OCI-LY7 (cell line): ENCODE data around the gene TPO. TPM values are rescaled to one million over a fixed set of nuclear protein-coding genes. Genes with fewer than 3 reads are reported as not detected.

Experiments used
- BruUV-seq: library from RNA; stranded (reverse); fragments of 400-500 nt; replicated peaks from 2 replicates; lab custom pipeline; 2021; lab: Mats Ljungman, UMichigan
- CTCF ChIA-PET: fragments of 300-600 bp; sonication (Branson Sonifier 250); formaldehyde crosslinking; loops from one replicate; lab custom pipeline; 2022; ENCODE audit warnings: antibody characterized with exemption; ENCODE audit not compliant: unreplicated experiment; lab: Charles Lee
- POLR2A ChIA-PET: fragments of 300-600 bp; sonication (Branson Sonifier 250); formaldehyde crosslinking; loops from one replicate; lab custom pipeline; 2022; ENCODE audit warnings: antibody characterized with exemption; lab: Charles Lee
- DNase-seq: peaks from one replicate; pipeline ENCODE4 v3.0.0-alpha.2; 2015; ENCODE audit warnings: low spot score
- H2AFZ ChIP-seq: fragments of 200-600 bp; sonication (generic), shearing (Covaris generic); 2 replicates; pipeline ENCODE4 v1.6.1; 2014; ENCODE audit warnings: mild to moderate bottlenecking, antibody characterized with exemption, low read length, moderate library complexity
- H3K27ac ChIP-seq: fragments of 200-600 bp; sonication (generic); 2 replicates; pipeline ENCODE4 v1.5.1; 2014; ENCODE audit warnings: mixed run types, low read depth, mild to moderate bottlenecking, moderate library complexity, low read length, inconsistent platforms; ENCODE audit not compliant: poor library complexity, severe bottlenecking
- H3K36me3 ChIP-seq: fragments of 200-600 bp; sonication (generic); 2 replicates; pipeline ENCODE4 v1.6.1; 2014; ENCODE audit warnings: mild to moderate bottlenecking, antibody characterized with exemption, low read length, moderate library complexity, mixed read lengths; ENCODE audit not compliant: insufficient read depth
- H3K4me1 ChIP-seq: fragments of 200-600 bp; sonication (generic); 2 replicates; pipeline ENCODE4 v1.5.1; 2014; ENCODE audit warnings: mild to moderate bottlenecking, low read length; ENCODE audit not compliant: insufficient read depth, poor library complexity, severe bottlenecking
- H3K4me2 ChIP-seq: fragments of 200-600 bp; sonication (generic); 2 replicates; pipeline ENCODE4 v1.6.1; 2014; ENCODE audit warnings: mild to moderate bottlenecking, low read length
- H3K4me3 ChIP-seq: fragments of 200-600 bp; sonication (generic); 2 replicates; pipeline ENCODE4 v1.5.1; 2014; ENCODE audit warnings: mild to moderate bottlenecking, low read depth, low read length; ENCODE audit not compliant: poor library complexity, severe bottlenecking
- H3K79me2 ChIP-seq: fragments of 200-600 bp; sonication (generic); 2 replicates; pipeline ENCODE4 v1.6.1; 2016; ENCODE audit warnings: low read depth, mild to moderate bottlenecking, low read length, moderate library complexity, mixed read lengths; ENCODE audit not compliant: insufficient read depth
- H3K9me2 ChIP-seq: fragments of 200-600 bp; sonication (generic); 2 replicates; pipeline ENCODE4 v1.6.1; 2016; ENCODE audit warnings: mild to moderate bottlenecking, low read length, mixed read lengths; ENCODE audit not compliant: insufficient read depth
- H3K9me3 ChIP-seq: fragments of 200-600 bp; sonication (generic); 2 replicates; pipeline ENCODE4 v1.6.1; 2014; ENCODE audit warnings: mild to moderate bottlenecking, mixed run types, low read length, mixed read lengths
- H4K20me1 ChIP-seq: fragments of 200-600 bp; sonication (generic); 2 replicates; pipeline ENCODE4 v1.6.1; 2014; ENCODE audit warnings: mild to moderate bottlenecking, antibody characterized with exemption, low read length, moderate library complexity, mixed read lengths; ENCODE audit not compliant: insufficient read depth
- EZH2phosphoT487 ChIP-seq: fragments of 200-600 bp; sonication (generic); IDR thresholded peaks from 2 replicates; pipeline ENCODE4 v1.6.1; 2018; ENCODE audit warnings: low read depth, borderline replicate concordance, mild to moderate bottlenecking, mixed run types, antibody characterized with exemption, low read length, moderate library complexity, mixed read lengths
- intact Hi-C: fragments of 100-400 bp; cut with micrococcal nuclease; formaldehyde crosslinking; loops from one replicate; pipeline ENCODE4 v1.10.0; 2022; ENCODE audit not compliant: unreplicated experiment
- total RNA-seq, 2 experiments: library from RNA; depleted of rRNA in 1 of 2; stranded (reverse); fragments of >200 nt in 1 of 2; shearing (Covaris generic) in 1 of 2; gene quantifications; 2 replicates each; pipeline ENCODE4 v1.2.3, GENCODE V29; 2014 to 2022
- TF ChIP-seq, protein P1 (sequence below): fragments of 200-600 bp; sonication (generic); conservative IDR thresholded peaks from 2 replicates; pipeline ENCODE4 v1.5.1; 2014; ENCODE audit warnings: mild to moderate bottlenecking, antibody characterized with exemption, low read length, moderate library complexity, mixed read lengths

TPO gene
- total RNA-seq, 2 experiments from 2014 or later: not detected

- TF ChIP-seq EZH2phosphoT487: no peak
- TF ChIP-seq, protein P1, sequence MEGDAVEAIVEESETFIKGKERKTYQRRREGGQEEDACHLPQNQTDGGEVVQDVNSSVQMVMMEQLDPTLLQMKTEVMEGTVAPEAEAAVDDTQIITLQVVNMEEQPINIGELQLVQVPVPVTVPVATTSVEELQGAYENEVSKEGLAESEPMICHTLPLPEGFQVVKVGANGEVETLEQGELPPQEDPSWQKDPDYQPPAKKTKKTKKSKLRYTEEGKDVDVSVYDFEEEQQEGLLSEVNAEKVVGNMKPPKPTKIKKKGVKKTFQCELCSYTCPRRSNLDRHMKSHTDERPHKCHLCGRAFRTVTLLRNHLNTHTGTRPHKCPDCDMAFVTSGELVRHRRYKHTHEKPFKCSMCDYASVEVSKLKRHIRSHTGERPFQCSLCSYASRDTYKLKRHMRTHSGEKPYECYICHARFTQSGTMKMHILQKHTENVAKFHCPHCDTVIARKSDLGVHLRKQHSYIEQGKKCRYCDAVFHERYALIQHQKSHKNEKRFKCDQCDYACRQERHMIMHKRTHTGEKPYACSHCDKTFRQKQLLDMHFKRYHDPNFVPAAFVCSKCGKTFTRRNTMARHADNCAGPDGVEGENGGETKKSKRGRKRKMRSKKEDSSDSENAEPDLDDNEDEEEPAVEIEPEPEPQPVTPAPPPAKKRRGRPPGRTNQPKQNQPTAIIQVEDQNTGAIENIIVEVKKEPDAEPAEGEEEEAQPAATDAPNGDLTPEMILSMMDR: no peak
- Histone ChIP-seq H2AFZ (no peak overlapping the region), H3K4me1 (no peaks in the 10 kb centered on the region), H3K9me3 (no peaks in the 10 kb centered on the region), H3K27ac (no peak overlapping the region), H3K9me2 (no peaks in the 10 kb centered on the region), H3K4me3 (no peak overlapping the region), H3K4me2 (no peak overlapping the region), H4K20me1 (no peaks in the 10 kb centered on the region), H3K79me2 (no peaks in the 10 kb centered on the region), H3K36me3 (no peaks in the 10 kb centered on the region)
- CTCF ChIA-PET: no interaction called here
- BruUV-seq: no TSS peak
- intact Hi-C loops: no loop called here
- POLR2A ChIA-PET: no interaction called here
- no peak for DNase-seq
Observed at GRCh38 chr2:1397350-1397749, 15.9 kb upstream of the TPO start.

- intact Hi-C loops: no loop called here
- Histone ChIP-seq H3K4me1 (no peaks in the 10 kb centered on the region), H2AFZ (no peak overlapping the region), H3K27ac (no peak overlapping the region), H3K36me3 (no peaks in the 10 kb centered on the region), H3K9me2 (no peaks in the 10 kb centered on the region), H3K9me3 (no peaks in the 10 kb centered on the region), H3K4me2 (no peak overlapping the region), H4K20me1 (no peaks in the 10 kb centered on the region), H3K4me3 (no peak overlapping the region), H3K79me2 (no peaks in the 10 kb centered on the region)
- DNase-seq: no peak
- CTCF ChIA-PET: no interaction called here
- POLR2A ChIA-PET: no interaction called here
- BruUV-seq: no TSS peak
- TF ChIP-seq EZH2phosphoT487: no peak
- TF ChIP-seq, protein P1: no peak
Observed at GRCh38 chr2:1398191-1398590, 15.1 kb upstream of the TPO start.

DNA sequence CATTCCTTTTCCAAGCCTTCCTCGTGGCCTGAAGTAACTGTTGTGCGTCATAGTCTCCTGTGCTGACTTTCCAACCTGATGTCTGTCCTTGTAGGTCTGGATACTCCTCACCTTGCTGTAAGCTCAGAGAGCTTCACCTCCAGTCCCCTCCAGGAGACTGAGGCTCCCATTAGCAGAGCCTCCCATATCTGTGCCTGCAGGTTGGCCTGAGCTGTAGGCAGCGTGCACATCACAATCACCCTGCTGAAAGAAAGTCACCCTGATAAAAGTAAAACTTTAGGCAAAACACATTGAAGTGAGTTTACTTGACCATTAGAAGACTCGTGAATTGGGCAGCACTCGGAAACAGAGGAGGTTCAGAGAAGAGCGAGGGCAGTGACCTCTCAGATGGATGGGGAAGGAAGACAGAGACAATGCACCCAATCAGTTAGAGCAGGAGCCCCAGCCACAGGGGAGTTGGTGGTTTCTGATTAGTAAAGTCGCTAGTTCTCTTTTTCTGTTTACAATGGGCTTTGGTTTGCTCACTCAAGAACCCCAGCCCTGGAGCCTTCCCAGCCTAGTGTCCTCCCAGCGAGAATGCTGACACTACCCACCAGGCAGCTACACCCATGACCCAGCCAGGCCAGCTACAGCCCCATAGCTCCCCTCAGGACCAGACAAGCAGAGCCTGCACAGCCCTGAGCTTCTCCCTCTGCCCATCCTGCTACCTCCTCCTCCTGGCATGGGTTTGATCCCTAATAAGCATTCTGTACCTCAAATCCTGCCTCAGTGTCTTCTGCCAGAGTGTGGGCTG is 12.1 kb upstream of the TPO start:
- no peak overlapping the region for H3K4me3 ChIP-seq
- POLR2A ChIA-PET: interaction anchor here (0.6 kb wide), 1 partner anchor 14 kb away, joined by 3 read pairs; no protein-coding TSS in a partner anchor
- no peaks in the 10 kb centered on the region for H3K9me3 ChIP-seq
- H3K27ac ChIP-seq: no peak overlapping the region
- TF ChIP-seq, protein P1: no peak
- no peak for TF ChIP-seq EZH2phosphoT487
- intact Hi-C loops: no loop called here
- no TSS peak for BruUV-seq
- H3K4me1 ChIP-seq: no peaks in the 10 kb centered on the region
- DNase-seq: no peak
- no peaks in the 10 kb centered on the region for H3K36me3 ChIP-seq
- H4K20me1 ChIP-seq: no peaks in the 10 kb centered on the region
- CTCF ChIA-PET: no interaction called here
- H2AFZ ChIP-seq: no peak overlapping the region
- no peak overlapping the region for H3K4me2 ChIP-seq
- no peaks in the 10 kb centered on the region for H3K9me2 ChIP-seq
- H3K79me2 ChIP-seq: no peaks in the 10 kb centered on the region
